ENCODE results near the gene KCTD2.
"Not testable (repeated sequence)": the region's sequence is repeated elsewhere in the genome, so short reads cannot be mapped to it uniquely, and the experiment has no call there.

The KCTD2 gene

GRCh38 chr17:75020331-75021110 is 26.5 kb upstream of the KCTD2 start:
- no peak for DNase-seq (ENCODE audit: low read depth, low spot score)

- DNase-seq (ENCODE audit: low read depth, low spot score): no peak
Measured at GRCh38 chr17:75024686-75025397, 22.2 kb upstream of the KCTD2 start.

- not testable (repeated sequence) for DNase-seq (ENCODE audit: low read depth, low spot score)
Measured at GRCh38 chr17:75025398-75025734, 21.7 kb upstream of the KCTD2 start.

- not testable (repeated sequence) for DNase-seq (ENCODE audit: low read depth, low spot score)
Measured at GRCh38 chr17:75026650-75027049, 20.4 kb upstream of the KCTD2 start.

- DNase-seq (ENCODE audit: low read depth, low spot score): no peak
Measured at GRCh38 chr17:75030161-75030560, 16.9 kb upstream of the KCTD2 start.

GRCh38 chr17:75031972-75032719 is 14.9 kb upstream of the KCTD2 start:
- no peak for DNase-seq (ENCODE audit: low read depth, low spot score)

- no peak for DNase-seq (ENCODE audit: low read depth, low spot score)
Measured at GRCh38 chr17:75032720-75033280, 14.2 kb upstream of the KCTD2 start.

- peak; percentile 68 for DNase-seq (ENCODE audit: low read depth, low spot score)
Measured at GRCh38 chr17:75033346-75034235, 13.4 kb upstream of the KCTD2 start.

- DNase-seq (ENCODE audit: low read depth, low spot score): peak; percentile 55
Measured at GRCh38 chr17:75034236-75034908, 12.7 kb upstream of the KCTD2 start.

GRCh38 chr17:75036643-75037268 is 10.3 kb upstream of the KCTD2 start:
- DNase-seq (ENCODE audit: low read depth, low spot score): no peak

GRCh38 chr17:75039238-75039637 is 7.8 kb upstream of the KCTD2 start:
- no peak for DNase-seq (ENCODE audit: low read depth, low spot score)

- DNase-seq (ENCODE audit: low read depth, low spot score): no peak
Measured at GRCh38 chr17:75041656-75042280, 5.3 kb upstream of the KCTD2 start.

GRCh38 chr17:75043789-75044188 is 3.2 kb upstream of the KCTD2 start:
- DNase-seq (ENCODE audit: low read depth, low spot score): not testable (repeated sequence)

GRCh38 chr17:75044716-75045115 is 2.3 kb upstream of the KCTD2 start:
- no peak for DNase-seq (ENCODE audit: low read depth, low spot score)

- not testable (repeated sequence) for DNase-seq (ENCODE audit: low read depth, low spot score)
Measured at GRCh38 chr17:75045946-75046406, 1.0 kb upstream of the KCTD2 start.

GRCh38 chr17:75047398-75048098 is 523 bp downstream of the KCTD2 start:
- DNase-seq (ENCODE audit: low read depth, low spot score): no peak

- DNase-seq (ENCODE audit: low read depth, low spot score): no peak
Measured at GRCh38 chr17:75048249-75048878, 1.3 kb downstream of the KCTD2 start.

- DNase-seq (ENCODE audit: low read depth, low spot score): no peak
Measured at GRCh38 chr17:75049057-75049456, 2.0 kb downstream of the KCTD2 start.
